Measurements from ENCODE around the gene USH1G.

- TF ChIP-seq CTCF (IDR thresholded peaks at IDR 0.05; ENCODE audit: low read length) (no peak), EZH2 (IDR thresholded peaks at IDR 0.05; ENCODE audit: borderline replicate concordance, low read length) (no peak)
Measured at GRCh38 chr17:74890554-74890953, 32.5 kb downstream of the USH1G start.

All from OCI-LY1 (cell line).